Measurements from ENCODE around the gene CD247.
A peak's percentile ranks its signal among the peaks of the same experiment; 100 is the strongest.

The CD247 gene

DNA sequence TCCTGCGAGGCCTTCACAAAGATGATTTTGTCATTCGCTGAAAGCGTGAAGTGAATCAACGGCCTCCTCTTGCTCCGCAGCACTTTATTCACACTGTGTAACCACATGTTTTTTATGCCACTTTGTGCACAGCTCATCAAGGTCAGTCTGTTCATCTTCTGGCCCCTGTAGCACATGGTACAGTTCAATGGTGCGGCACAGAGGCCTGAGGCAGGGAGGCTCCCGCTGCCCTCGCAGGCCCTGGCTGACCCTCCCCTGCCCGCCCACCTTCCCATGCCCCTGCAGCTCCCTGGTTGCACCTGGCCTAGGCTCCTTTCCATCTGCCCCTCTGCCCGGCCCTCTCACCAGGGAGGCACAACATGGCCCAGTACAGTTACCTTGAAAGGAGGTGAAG, 87.5 kb downstream of the CD247 start:
- Histone ChIP-seq H3K27ac (peak overlapping the region; percentile 3; the same call in 1 of the 2 replicates), H3K9me3 (ENCODE audit: low read depth, low read length) (no peaks in the 10 kb centered on the region), H3K36me3 (ENCODE audit: insufficient read depth, low read length) (no peaks in the 10 kb centered on the region), H3K4me3 (no peak overlapping the region), H3K9ac (ENCODE audit: insufficient read length) (no peak overlapping the region)
- TF ChIP-seq EZH2 (IDR thresholded peaks at IDR 0.05) (no peak), POLR2AphosphoS5 (IDR thresholded peaks at IDR 0.05; ENCODE audit: borderline replicate concordance, low read depth, low read length) (no peak), FOXP2 (optimal IDR thresholded peaks at IDR 0.05; ENCODE audit: control extremely low read depth, extremely low read length, insufficient read depth) (no peak)
- DNase-seq (ENCODE audit: low read depth, low spot score) = no peak

GRCh38 chr1:167430134-167430848, 88.0 kb downstream of the CD247 start:
- Histone ChIP-seq H3K4me3 (no peak overlapping the region), H3K9ac (ENCODE audit: insufficient read length) (no peak overlapping the region), H3K36me3 (ENCODE audit: insufficient read depth, low read length) (no peaks in the 10 kb centered on the region), H3K27ac (peak overlapping the region; percentile 3; the same call in 1 of the 2 replicates), H3K9me3 (ENCODE audit: low read depth, low read length) (no peaks in the 10 kb centered on the region)
- DNase-seq (ENCODE audit: low read depth, low spot score) = no peak
- TF ChIP-seq POLR2AphosphoS5 (IDR thresholded peaks at IDR 0.05; ENCODE audit: borderline replicate concordance, low read depth, low read length) (no peak), EZH2 (IDR thresholded peaks at IDR 0.05) (no peak), FOXP2 (optimal IDR thresholded peaks at IDR 0.05; ENCODE audit: control extremely low read depth, extremely low read length, insufficient read depth) (no peak)

DNA sequence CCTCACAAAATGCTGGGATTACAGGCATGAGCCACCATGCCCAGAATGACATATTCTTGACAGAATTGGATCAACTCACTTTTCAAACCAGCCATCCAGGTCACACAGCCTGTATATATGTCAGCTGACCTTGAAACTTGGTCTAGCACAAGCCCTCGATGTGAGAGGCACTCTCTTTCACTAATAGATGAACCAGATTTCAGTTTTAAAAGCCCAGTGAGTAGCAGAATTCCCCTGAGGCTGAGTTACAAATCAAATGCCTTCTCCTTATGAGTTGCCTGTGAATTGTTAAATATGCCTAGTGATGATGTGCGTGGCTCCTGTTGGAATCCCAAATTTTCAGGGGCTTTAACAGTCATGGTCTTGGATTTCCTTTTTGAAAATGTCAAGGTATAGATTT, 88.7 kb downstream of the CD247 start:
- Histone ChIP-seq H3K36me3 (ENCODE audit: insufficient read depth, low read length) (no peaks in the 10 kb centered on the region), H3K27ac (no peak overlapping the region), H3K4me3 (no peak overlapping the region), H3K9ac (ENCODE audit: insufficient read length) (no peak overlapping the region), H3K9me3 (ENCODE audit: low read depth, low read length) (no peaks in the 10 kb centered on the region)
- DNase-seq (ENCODE audit: low read depth, low spot score) = no peak
- TF ChIP-seq EZH2 (IDR thresholded peaks at IDR 0.05) (no peak), FOXP2 (optimal IDR thresholded peaks at IDR 0.05; ENCODE audit: control extremely low read depth, extremely low read length, insufficient read depth) (no peak), POLR2AphosphoS5 (IDR thresholded peaks at IDR 0.05; ENCODE audit: borderline replicate concordance, low read depth, low read length) (no peak)

- Histone ChIP-seq H3K9ac (ENCODE audit: insufficient read length) (no peak overlapping the region), H3K27ac (no peak overlapping the region), H3K4me3 (no peak overlapping the region), H3K9me3 (ENCODE audit: low read depth, low read length) (no peaks in the 10 kb centered on the region), H3K36me3 (ENCODE audit: insufficient read depth, low read length) (no peaks in the 10 kb centered on the region)
- no peak for DNase-seq (ENCODE audit: low read depth, low spot score)
- TF ChIP-seq EZH2 (IDR thresholded peaks at IDR 0.05) (no peak), POLR2AphosphoS5 (IDR thresholded peaks at IDR 0.05; ENCODE audit: borderline replicate concordance, low read depth, low read length) (no peak), FOXP2 (optimal IDR thresholded peaks at IDR 0.05; ENCODE audit: control extremely low read depth, extremely low read length, insufficient read depth) (no peak)
Measured at GRCh38 chr1:167428395-167428794, 89.9 kb downstream of the CD247 start.

DNA sequence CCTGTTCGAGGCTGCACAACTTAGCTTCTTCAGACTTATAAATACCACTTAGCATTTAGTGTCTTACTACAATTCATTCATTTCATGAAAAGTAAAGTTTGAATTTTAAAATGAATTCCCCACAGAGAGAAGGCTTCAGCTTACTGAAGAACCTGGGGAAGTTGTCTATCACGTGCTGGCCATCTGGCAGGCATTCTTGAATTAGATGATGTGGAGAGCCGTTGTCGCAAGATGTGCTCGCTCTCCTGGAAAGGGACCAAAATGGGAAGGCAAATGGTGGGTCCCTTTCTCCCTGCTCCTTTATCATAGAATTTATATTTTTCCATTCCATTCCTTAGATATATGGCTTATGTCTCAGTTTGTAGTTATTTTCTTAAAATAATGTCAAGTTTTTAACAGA, 90.5 kb downstream of the CD247 start:
- Histone ChIP-seq H3K36me3 (ENCODE audit: insufficient read depth, low read length) (no peaks in the 10 kb centered on the region), H3K9ac (ENCODE audit: insufficient read length) (no peak overlapping the region)
- no peak for DNase-seq (ENCODE audit: low read depth, low spot score)

DNA sequence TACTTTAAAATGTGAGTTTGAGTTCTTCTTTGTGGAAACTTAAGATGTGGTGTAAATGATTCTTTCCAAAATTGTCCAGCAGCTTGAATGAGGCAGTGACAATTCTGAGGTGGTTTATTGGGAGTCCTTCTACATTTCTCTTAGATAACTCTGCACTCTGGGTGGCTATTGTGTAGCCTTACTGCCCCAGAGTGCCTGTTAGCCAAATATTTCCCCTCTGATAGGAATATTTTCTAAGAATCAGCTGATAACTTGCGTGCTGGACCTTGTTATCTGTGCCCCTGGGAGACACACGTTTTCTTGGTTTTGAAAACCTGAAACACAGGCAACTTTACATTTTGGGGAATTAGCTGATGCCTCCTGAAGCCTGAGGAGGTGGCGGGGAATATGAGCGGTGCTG, 91.6 kb downstream of the CD247 start:
- no peaks in the 10 kb centered on the region for H3K36me3 ChIP-seq (ENCODE audit: insufficient read depth, low read length)
- H3K9me3 ChIP-seq (ENCODE audit: low read depth, low read length) = no peaks in the 10 kb centered on the region
- TF ChIP-seq FOXP2 (optimal IDR thresholded peaks at IDR 0.05; ENCODE audit: control extremely low read depth, extremely low read length, insufficient read depth) = no peak
- no peak for TF ChIP-seq POLR2AphosphoS5 (IDR thresholded peaks at IDR 0.05; ENCODE audit: borderline replicate concordance, low read depth, low read length)
- no peak for TF ChIP-seq EZH2 (IDR thresholded peaks at IDR 0.05)
- no peak overlapping the region for H3K27ac ChIP-seq
- H3K9ac ChIP-seq (ENCODE audit: insufficient read length) = no peak overlapping the region
- H3K4me3 ChIP-seq = no peak overlapping the region
- no peak for DNase-seq (ENCODE audit: low read depth, low spot score)

More for the DNA sequence above, 90.5 kb downstream of the CD247 start:
- Histone ChIP-seq H3K27ac (no peak overlapping the region), H3K9me3 (ENCODE audit: low read depth, low read length) (no peaks in the 10 kb centered on the region), H3K4me3 (no peak overlapping the region)
- TF ChIP-seq POLR2AphosphoS5 (IDR thresholded peaks at IDR 0.05; ENCODE audit: borderline replicate concordance, low read depth, low read length) (no peak), EZH2 (IDR thresholded peaks at IDR 0.05) (no peak), FOXP2 (optimal IDR thresholded peaks at IDR 0.05; ENCODE audit: control extremely low read depth, extremely low read length, insufficient read depth) (no peak)

- no peak overlapping the region for H3K27ac ChIP-seq
- H3K9me3 ChIP-seq (ENCODE audit: low read depth, low read length) = no peaks in the 10 kb centered on the region
- TF ChIP-seq EZH2 (IDR thresholded peaks at IDR 0.05) (no peak), FOXP2 (optimal IDR thresholded peaks at IDR 0.05; ENCODE audit: control extremely low read depth, extremely low read length, insufficient read depth) (no peak), POLR2AphosphoS5 (IDR thresholded peaks at IDR 0.05; ENCODE audit: borderline replicate concordance, low read depth, low read length) (no peak)
- H3K9ac ChIP-seq (ENCODE audit: insufficient read length) = no peak overlapping the region
- no peaks in the 10 kb centered on the region for H3K36me3 ChIP-seq (ENCODE audit: insufficient read depth, low read length)
- DNase-seq (ENCODE audit: low read depth, low spot score) = no peak
- H3K4me3 ChIP-seq = no peak overlapping the region
Measured at GRCh38 chr1:167425482-167425881, 92.8 kb downstream of the CD247 start.

DNA sequence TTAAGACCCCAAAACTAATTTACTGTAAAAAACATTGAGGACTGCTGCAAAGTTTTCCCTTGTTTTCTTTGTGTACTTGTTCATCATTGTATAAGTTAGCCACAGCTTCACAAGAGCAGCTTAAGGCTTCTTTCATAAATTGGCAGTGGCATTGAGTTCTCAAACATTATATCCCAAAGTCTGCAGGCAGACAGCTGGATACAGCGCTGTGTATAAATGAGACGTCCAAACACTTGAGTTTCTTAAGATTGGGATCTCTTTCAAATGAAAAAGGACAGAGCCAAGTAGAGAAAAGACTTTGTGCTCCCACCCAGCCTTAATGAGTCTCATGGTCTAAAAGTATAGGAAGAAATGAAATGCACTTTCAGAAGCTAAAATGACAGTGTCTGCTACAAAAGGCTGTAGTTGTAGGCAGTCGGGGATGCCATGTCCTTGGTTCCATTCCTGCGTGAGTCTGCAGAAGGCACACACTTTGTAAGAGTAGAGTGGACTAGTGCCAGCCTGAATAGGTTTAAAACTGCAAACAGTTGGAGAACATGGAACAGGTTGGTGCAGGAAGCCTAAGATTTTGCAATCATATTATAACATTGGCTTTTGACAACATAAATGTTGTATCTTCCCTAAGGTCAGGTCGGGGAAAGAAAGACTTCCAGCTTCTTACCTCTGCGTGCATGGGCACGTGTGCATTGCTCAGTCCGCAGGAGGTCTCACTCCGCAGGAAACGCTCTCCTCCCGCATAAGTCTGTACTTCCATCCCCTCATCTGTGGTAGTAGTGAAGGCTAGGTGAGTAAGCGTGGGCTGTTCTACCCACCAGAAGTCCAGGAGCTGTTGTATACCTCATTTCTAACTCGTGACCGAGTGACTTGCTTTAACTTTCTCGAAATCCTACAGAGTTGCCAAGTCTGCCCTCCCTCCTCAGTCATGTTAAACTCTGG, 94.4 kb downstream of the CD247 start:
- Histone ChIP-seq H3K9ac (ENCODE audit: insufficient read length) (no peak overlapping the region), H3K4me3 (no peak overlapping the region), H3K27ac (no peak overlapping the region), H3K36me3 (ENCODE audit: insufficient read depth, low read length) (no peaks in the 10 kb centered on the region), H3K9me3 (ENCODE audit: low read depth, low read length) (no peaks in the 10 kb centered on the region)
- no peak for DNase-seq (ENCODE audit: low read depth, low spot score)
- TF ChIP-seq POLR2AphosphoS5 (IDR thresholded peaks at IDR 0.05; ENCODE audit: borderline replicate concordance, low read depth, low read length) (no peak), FOXP2 (optimal IDR thresholded peaks at IDR 0.05; ENCODE audit: control extremely low read depth, extremely low read length, insufficient read depth) (no peak), EZH2 (IDR thresholded peaks at IDR 0.05) (no peak)

Data from SK-N-MC (cell line).